Measurements from ENCODE around the gene AKAP10. TPM values are rescaled to one million over a fixed set of nuclear protein-coding genes. Genes with fewer than 3 reads are reported as not detected.
"Not testable (repeated sequence)": the region's sequence is repeated elsewhere in the genome, so short reads cannot be mapped to it uniquely, and the experiment has no call there.

The AKAP10 gene
- total and polyA plus RNA-seq, 4 donors: 5.8 to 48.7 (median 25.7) TPM

GRCh38 chr17:19873346-19873745, 104.3 kb downstream of the AKAP10 start:
- no peak overlapping the region for H3K4me3 ChIP-seq (ENCODE audit: low read length in 2 of 2)
- no peaks in the 10 kb centered on the region for H3K27me3 ChIP-seq (ENCODE audit: control insufficient read depth in 1 of 2, insufficient read depth in 2 of 2, low read length in 1 of 2)
- DNase-seq (no peak), ATAC-seq (ENCODE audit: low FRiP score) (no peak)
- intact Hi-C loops (cut with DNase I): no loop called here
- WGBS, 2 donors: 89 to 91% methylated on average over 3 of the region's 3 CpGs
- H3K27ac ChIP-seq (ENCODE audit: low read depth in 1 of 2, low read length in 2 of 2): no peak overlapping the region
- no peaks in the 10 kb centered on the region for H3K9me3 ChIP-seq (ENCODE audit: control insufficient read depth, low read length)
- no peaks in the 10 kb centered on the region for H3K36me3 ChIP-seq (ENCODE audit: control insufficient read depth in 1 of 2, insufficient read depth in 2 of 2, low read length in 1 of 2)
- no peaks in the 10 kb centered on the region for H3K4me1 ChIP-seq (ENCODE audit: control insufficient read depth in 1 of 2, insufficient read depth in 2 of 2, low read length in 2 of 2)

DNA sequence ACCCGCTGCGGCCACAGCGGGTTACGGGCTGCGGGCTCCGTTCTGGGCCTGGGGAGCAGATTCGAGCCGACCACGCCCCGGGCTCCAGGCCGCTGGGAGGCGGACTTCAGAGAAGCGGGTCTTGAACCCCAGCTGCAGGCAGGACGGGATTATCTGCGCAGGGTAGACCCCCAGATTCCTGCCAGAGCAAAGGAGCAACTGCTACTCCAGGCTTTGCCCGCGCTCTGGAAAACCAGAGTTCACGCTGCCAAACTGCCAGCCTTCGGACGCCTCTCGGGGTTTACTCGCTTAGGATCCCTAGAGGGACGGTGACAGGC, 109.6 kb downstream of the AKAP10 start:
- no peak overlapping the region for H3K27ac ChIP-seq (ENCODE audit: low read depth in 1 of 2, low read length in 2 of 2)
- no peak for DNase-seq
- no peaks in the 10 kb centered on the region for H3K27me3 ChIP-seq (ENCODE audit: control insufficient read depth in 1 of 2, insufficient read depth in 2 of 2, low read length in 1 of 2)
- peak overlapping the region in 1 of 2 donors; percentile 81 for H3K4me3 ChIP-seq (ENCODE audit: low read length in 2 of 2)
- no peaks in the 10 kb centered on the region for H3K4me1 ChIP-seq (ENCODE audit: control insufficient read depth in 1 of 2, insufficient read depth in 2 of 2, low read length in 2 of 2)
- no peaks in the 10 kb centered on the region for H3K9me3 ChIP-seq (ENCODE audit: control insufficient read depth, low read length)
- H3K36me3 ChIP-seq (ENCODE audit: control insufficient read depth in 1 of 2, insufficient read depth in 2 of 2, low read length in 1 of 2): no peaks in the 10 kb centered on the region
- ATAC-seq (ENCODE audit: low FRiP score): peak; percentile 51
- WGBS, 2 donors: 16 to 18% methylated on average over 23 of the region's 23 CpGs
- intact Hi-C loops (cut with DNase I): no loop called here

GRCh38 chr17:19867329-19868078, 110.1 kb downstream of the AKAP10 start, which contains the start of gene ULK2:
ULK2 (minus strand) TSS chr17:19867936; CDS start chr17:19867417, 519 bp downstream.
- no peaks in the 10 kb centered on the region for H3K9me3 ChIP-seq (ENCODE audit: control insufficient read depth, low read length)
- peak within 1 kb of the TSS; percentile 81 to 86 for H3K4me3 ChIP-seq (ENCODE audit: low read length in 2 of 2)
- peak within 1 kb of the TSS; percentile 20 to 43 for H3K27ac ChIP-seq (ENCODE audit: low read depth in 1 of 2, low read length in 2 of 2)
- no peaks in the 10 kb centered on the region for H3K4me1 ChIP-seq (ENCODE audit: control insufficient read depth in 1 of 2, insufficient read depth in 2 of 2, low read length in 2 of 2)
- intact Hi-C loops (cut with DNase I): no loop called here
- peak; percentile 80 for ATAC-seq (ENCODE audit: low FRiP score)
- no peaks in the 10 kb centered on the region for H3K27me3 ChIP-seq (ENCODE audit: control insufficient read depth in 1 of 2, insufficient read depth in 2 of 2, low read length in 1 of 2)
- 0% methylated on average over 104 to 111 of the region's 111 CpGs for WGBS, 2 donors
- peak; percentile 64 to 85 for DNase-seq
- H3K36me3 ChIP-seq (ENCODE audit: control insufficient read depth in 1 of 2, insufficient read depth in 2 of 2, low read length in 1 of 2): no peaks in the 10 kb centered on the region

GRCh38 chr17:19867079-19867328, 110.6 kb downstream of the AKAP10 start:
- 0 to 1% methylated on average over 18 to 27 of the region's 27 CpGs for WGBS, 2 donors
- DNase-seq (peak; percentile 82 to 85), ATAC-seq (ENCODE audit: low FRiP score) (peak; percentile 73)
- no peaks in the 10 kb centered on the region for H3K9me3 ChIP-seq (ENCODE audit: control insufficient read depth, low read length)
- peak overlapping the region in 1 of 2 donors; percentile 43 for H3K27ac ChIP-seq (ENCODE audit: low read depth in 1 of 2, low read length in 2 of 2)
- H3K4me3 ChIP-seq (ENCODE audit: low read length in 2 of 2): peak overlapping the region; percentile 81 to 86
- no peaks in the 10 kb centered on the region for H3K36me3 ChIP-seq (ENCODE audit: control insufficient read depth in 1 of 2, insufficient read depth in 2 of 2, low read length in 1 of 2)
- no peaks in the 10 kb centered on the region for H3K27me3 ChIP-seq (ENCODE audit: control insufficient read depth in 1 of 2, insufficient read depth in 2 of 2, low read length in 1 of 2)
- no peaks in the 10 kb centered on the region for H3K4me1 ChIP-seq (ENCODE audit: control insufficient read depth in 1 of 2, insufficient read depth in 2 of 2, low read length in 2 of 2)
- intact Hi-C loops (cut with DNase I): no loop called here

DNA sequence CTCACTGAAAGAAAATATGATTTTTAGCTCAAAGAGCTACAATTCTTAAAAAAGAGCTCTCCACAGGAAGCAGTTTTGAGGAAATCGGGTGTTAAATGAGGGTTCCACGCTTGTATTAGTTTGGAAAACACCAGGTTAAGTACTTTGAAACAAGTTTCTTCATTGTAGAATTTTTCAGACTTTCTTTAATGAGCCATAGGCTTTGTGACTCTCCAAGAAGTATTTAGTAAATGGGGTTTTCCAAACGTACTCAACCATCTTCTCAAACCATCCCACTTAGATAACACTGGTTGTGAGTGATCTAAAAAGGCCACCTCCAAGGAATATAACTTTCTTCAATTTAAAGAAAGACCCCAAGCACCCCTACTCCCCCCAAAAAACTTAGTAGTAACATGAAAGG, 112.6 kb downstream of the AKAP10 start:
- no peak for DNase-seq
- Histone ChIP-seq H3K27ac (ENCODE audit: low read depth in 1 of 2, low read length in 2 of 2) (no peak overlapping the region), H3K9me3 (ENCODE audit: control insufficient read depth, low read length) (no peaks in the 10 kb centered on the region), H3K4me1 (ENCODE audit: control insufficient read depth in 1 of 2, insufficient read depth in 2 of 2, low read length in 2 of 2) (no peaks in the 10 kb centered on the region), H3K36me3 (ENCODE audit: control insufficient read depth in 1 of 2, insufficient read depth in 2 of 2, low read length in 1 of 2) (no peaks in the 10 kb centered on the region), H3K4me3 (ENCODE audit: low read length in 2 of 2) (no peak overlapping the region), H3K27me3 (ENCODE audit: control insufficient read depth in 1 of 2, insufficient read depth in 2 of 2, low read length in 1 of 2) (no peaks in the 10 kb centered on the region)
- 84 to 91% methylated on average over 3 of the region's 3 CpGs for WGBS, 2 donors
- ATAC-seq (ENCODE audit: low FRiP score): no peak
- intact Hi-C loops (cut with DNase I): no loop called here

DNA sequence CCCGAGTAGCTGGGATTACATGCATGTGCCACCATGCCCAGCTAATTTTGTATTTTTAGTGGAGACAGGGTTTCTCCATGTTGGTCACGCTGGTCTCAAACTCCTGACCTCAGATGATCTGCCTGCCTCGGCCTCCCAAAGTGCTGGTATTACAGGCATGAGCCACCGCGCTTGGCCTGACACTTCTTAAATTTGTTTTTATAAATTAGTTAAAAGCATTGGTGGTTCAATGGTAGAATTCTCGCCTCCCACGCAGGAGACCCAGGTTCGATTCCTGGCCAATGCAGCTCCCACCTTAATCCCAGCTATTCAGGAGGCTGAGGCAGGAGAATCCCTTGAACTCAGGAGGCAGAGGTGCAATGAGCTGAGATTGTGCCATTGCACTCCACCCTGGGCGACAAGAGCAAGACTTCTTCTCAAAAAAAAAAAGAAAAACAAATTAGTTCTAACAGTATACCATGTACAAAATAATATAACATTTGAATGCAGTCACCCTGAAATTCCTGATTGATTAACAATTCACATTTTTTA, 116.9 kb downstream of the AKAP10 start:
- H3K36me3 ChIP-seq (ENCODE audit: control insufficient read depth in 1 of 2, insufficient read depth in 2 of 2, low read length in 1 of 2); ATAC-seq (ENCODE audit: low FRiP score); H3K4me1 ChIP-seq (ENCODE audit: control insufficient read depth in 1 of 2, insufficient read depth in 2 of 2, low read length in 2 of 2); H3K9me3 ChIP-seq (ENCODE audit: control insufficient read depth, low read length); intact Hi-C loops (cut with DNase I); DNase-seq; H3K27me3 ChIP-seq (ENCODE audit: control insufficient read depth in 1 of 2, insufficient read depth in 2 of 2, low read length in 1 of 2); H3K4me3 ChIP-seq (ENCODE audit: low read length in 2 of 2); H3K27ac ChIP-seq (ENCODE audit: low read depth in 1 of 2, low read length in 2 of 2): not testable (repeated sequence)
- WGBS, 2 donors: 95 to 97% methylated on average over 9 of the region's 9 CpGs

DNA sequence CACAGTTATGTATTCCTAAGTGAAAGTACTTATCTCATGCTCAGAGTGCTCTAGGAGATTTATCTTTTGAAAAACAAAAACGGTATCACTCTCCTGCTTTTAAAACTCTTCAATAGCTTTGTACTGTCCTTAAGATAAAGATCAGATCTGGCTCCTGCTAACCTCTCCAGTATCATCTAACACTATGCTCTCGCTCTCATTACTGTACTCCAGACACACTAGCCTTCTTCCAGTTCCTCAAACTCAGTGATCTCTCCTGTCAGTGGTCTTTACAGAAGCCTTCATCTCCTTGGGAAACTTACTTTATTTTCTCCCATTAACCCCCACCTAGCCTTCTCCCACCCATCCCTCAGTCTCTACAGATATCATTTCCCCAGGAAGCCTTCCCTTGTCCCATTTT, 120.0 kb downstream of the AKAP10 start:
- Histone ChIP-seq H3K36me3 (ENCODE audit: control insufficient read depth in 1 of 2, insufficient read depth in 2 of 2, low read length in 1 of 2) (no peaks in the 10 kb centered on the region), H3K27ac (ENCODE audit: low read depth in 1 of 2, low read length in 2 of 2) (no peak overlapping the region), H3K4me3 (ENCODE audit: low read length in 2 of 2) (no peak overlapping the region), H3K27me3 (ENCODE audit: control insufficient read depth in 1 of 2, insufficient read depth in 2 of 2, low read length in 1 of 2) (no peaks in the 10 kb centered on the region), H3K9me3 (ENCODE audit: control insufficient read depth, low read length) (no peaks in the 10 kb centered on the region), H3K4me1 (ENCODE audit: control insufficient read depth in 1 of 2, insufficient read depth in 2 of 2, low read length in 2 of 2) (no peaks in the 10 kb centered on the region)
- DNase-seq (no peak), ATAC-seq (ENCODE audit: low FRiP score) (no peak)
- intact Hi-C loops (cut with DNase I): no loop called here
- WGBS, 2 donors: 79 to 90% methylated on average over 2 of the region's 2 CpGs

Other genes with a start within 250 kb of the AKAP10 start
- under 1 TPM; 0.27 to 0.58 TPM for gene ALDH3A1, start 229.5 kb downstream of the AKAP10 start, total RNA-seq
- gene ALDH3A1, start 229.5 kb downstream of the AKAP10 start, polyA plus RNA-seq: 1 to 10 TPM; 1.4 to 2.4 TPM
- 10 to 100 TPM; 21.9 to 28.9 TPM for gene ULK2, start 109.9 kb downstream of the AKAP10 start, total RNA-seq
- 10 to 100 TPM in 1 of 2 donors, 1 to 10 TPM in 1; 5.6 to 11.7 TPM for gene ULK2, start 109.9 kb downstream of the AKAP10 start, polyA plus RNA-seq
- gene SPECC1, start 31.5 kb upstream of the AKAP10 start, total RNA-seq: 10 to 100 TPM; 61.8 to 68.8 TPM
- 10 to 100 TPM; 37.4 to 38.8 TPM for gene SPECC1, start 31.5 kb upstream of the AKAP10 start, polyA plus RNA-seq